ENCODE measurements around the gene GALNT18.

The GALNT18 gene

GRCh38 chr11:11441516-11441915 is 180.3 kb downstream of the GALNT18 start:
- Histone ChIP-seq H4K20me1 (ENCODE audit: low read depth, low read length) (no peaks in the 10 kb centered on the region), H3K27ac (ENCODE audit: low read depth, low read length) (no peak overlapping the region), H3K27me3 (ENCODE audit: low read length) (no peaks in the 10 kb centered on the region), H3K4me3 (ENCODE audit: insufficient read depth, low read length, poor library complexity, severe bottlenecking) (no peak overlapping the region), H3K9ac (ENCODE audit: low read length) (no peak overlapping the region), H3K79me2 (ENCODE audit: insufficient read depth, low read length) (no peaks in the 10 kb centered on the region), H3K4me2 (ENCODE audit: low read depth, low read length, poor library complexity, severe bottlenecking) (no peak overlapping the region), H3K9me2 (replicated peaks; ENCODE audit: insufficient read depth, low read length) (no peaks in the 10 kb centered on the region), H3K36me3 (ENCODE audit: low read length) (no peaks in the 10 kb centered on the region), H2AFZ (ENCODE audit: low read depth, low read length, severe bottlenecking) (no peak overlapping the region), H3F3A (ENCODE audit: insufficient read depth) (no peaks in the 10 kb centered on the region), H3K9me3 (ENCODE audit: insufficient read depth, low read length) (no peaks in the 10 kb centered on the region)
- TF ChIP-seq CTCF (IDR thresholded peaks at IDR 0.05; ENCODE audit: insufficient read depth, low read length, poor library complexity, severe bottlenecking) (no peak), EZH2phosphoT487 (conservative IDR thresholded peaks at IDR 0.05; ENCODE audit: low read length) (no peak)

GRCh38 chr11:11441091-11441490 is 180.7 kb downstream of the GALNT18 start:
- Histone ChIP-seq H4K20me1 (ENCODE audit: low read depth, low read length) (no peaks in the 10 kb centered on the region), H3K9ac (ENCODE audit: low read length) (no peak overlapping the region), H3K27ac (ENCODE audit: low read depth, low read length) (no peak overlapping the region), H2AFZ (ENCODE audit: low read depth, low read length, severe bottlenecking) (no peak overlapping the region), H3K36me3 (ENCODE audit: low read length) (no peaks in the 10 kb centered on the region), H3K4me2 (ENCODE audit: low read depth, low read length, poor library complexity, severe bottlenecking) (no peak overlapping the region), H3K9me2 (replicated peaks; ENCODE audit: insufficient read depth, low read length) (no peaks in the 10 kb centered on the region), H3K4me3 (ENCODE audit: insufficient read depth, low read length, poor library complexity, severe bottlenecking) (no peak overlapping the region), H3K27me3 (ENCODE audit: low read length) (no peaks in the 10 kb centered on the region), H3K79me2 (ENCODE audit: insufficient read depth, low read length) (no peaks in the 10 kb centered on the region), H3F3A (ENCODE audit: insufficient read depth) (no peaks in the 10 kb centered on the region), H3K9me3 (ENCODE audit: insufficient read depth, low read length) (no peaks in the 10 kb centered on the region)
- no peak for TF ChIP-seq CTCF (IDR thresholded peaks at IDR 0.05; ENCODE audit: insufficient read depth, low read length, poor library complexity, severe bottlenecking)
- TF ChIP-seq EZH2phosphoT487 (conservative IDR thresholded peaks at IDR 0.05; ENCODE audit: low read length), result no peak

GRCh38 chr11:11440144-11440543 is 181.7 kb downstream of the GALNT18 start:
- Histone ChIP-seq H3K27me3 (ENCODE audit: low read length) (no peaks in the 10 kb centered on the region), H3K9ac (ENCODE audit: low read length) (no peak overlapping the region), H4K20me1 (ENCODE audit: low read depth, low read length) (no peaks in the 10 kb centered on the region), H3K9me3 (ENCODE audit: insufficient read depth, low read length) (no peaks in the 10 kb centered on the region), H3K9me2 (replicated peaks; ENCODE audit: insufficient read depth, low read length) (no peaks in the 10 kb centered on the region), H3K4me2 (ENCODE audit: low read depth, low read length, poor library complexity, severe bottlenecking) (no peak overlapping the region), H3K79me2 (ENCODE audit: insufficient read depth, low read length) (no peaks in the 10 kb centered on the region), H3K27ac (ENCODE audit: low read depth, low read length) (no peak overlapping the region), H3K36me3 (ENCODE audit: low read length) (no peaks in the 10 kb centered on the region), H2AFZ (ENCODE audit: low read depth, low read length, severe bottlenecking) (no peak overlapping the region), H3F3A (ENCODE audit: insufficient read depth) (no peaks in the 10 kb centered on the region), H3K4me3 (ENCODE audit: insufficient read depth, low read length, poor library complexity, severe bottlenecking) (no peak overlapping the region)
- TF ChIP-seq CTCF (IDR thresholded peaks at IDR 0.05; ENCODE audit: insufficient read depth, low read length, poor library complexity, severe bottlenecking) (no peak), EZH2phosphoT487 (conservative IDR thresholded peaks at IDR 0.05; ENCODE audit: low read length) (no peak)

Measured in SU-DHL-6 (cell line).